GM19452 (cell line): ENCODE results near the gene HEBP2.

Experiments
- ATAC-seq: cut with Tn5 transposase; IDR thresholded peaks from one replicate; pipeline ENCODE4 v1.9.1; 2021; ENCODE audit not compliant: unreplicated experiment

The HEBP2 gene

DNA sequence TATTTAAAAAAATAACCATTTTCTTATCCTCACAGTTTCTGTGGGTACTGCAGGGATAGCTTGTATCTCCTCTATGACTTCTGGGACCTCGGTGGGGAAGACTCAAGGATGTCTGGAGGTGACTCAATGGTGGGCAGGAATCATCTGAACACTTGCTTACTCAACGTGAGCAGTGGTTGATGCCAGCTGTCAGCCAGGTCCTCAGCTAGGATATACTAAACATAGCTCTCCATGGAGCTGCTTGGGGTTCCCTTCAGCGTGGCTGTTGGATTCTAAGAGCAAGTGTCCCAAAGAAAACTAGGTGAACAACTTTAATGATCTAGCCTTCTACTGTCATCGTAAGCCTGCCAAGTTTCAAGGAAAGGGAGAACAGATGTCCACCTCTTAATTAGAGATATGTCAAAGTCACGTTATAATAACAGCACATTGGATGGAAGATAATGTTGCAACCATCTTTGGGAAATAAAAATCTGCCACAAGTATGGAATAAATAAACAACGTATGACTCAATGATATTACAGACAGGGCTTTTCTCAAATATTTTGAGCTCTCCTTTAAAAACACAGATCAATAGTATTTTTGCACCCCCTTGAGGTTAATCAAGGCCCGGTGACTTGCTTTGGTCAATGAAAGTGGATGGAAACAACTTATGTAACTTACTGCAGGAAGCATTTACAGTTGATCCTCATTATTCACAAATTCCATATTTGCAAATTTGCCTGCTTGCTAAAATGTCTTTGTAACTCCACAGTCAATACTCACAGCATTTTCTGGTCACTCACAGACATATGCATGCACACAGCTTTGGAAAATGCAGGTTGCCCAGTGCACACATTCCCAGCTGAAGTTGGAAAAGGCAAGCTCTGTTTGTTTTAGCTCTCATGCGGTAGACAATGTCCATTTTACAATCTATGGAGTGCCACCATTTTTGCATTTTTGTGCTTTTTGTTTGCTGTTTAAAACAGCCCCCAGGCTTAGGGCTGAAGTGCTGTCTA is 6.6 kb upstream of the HEBP2 start:
- no peak for ATAC-seq

DNA sequence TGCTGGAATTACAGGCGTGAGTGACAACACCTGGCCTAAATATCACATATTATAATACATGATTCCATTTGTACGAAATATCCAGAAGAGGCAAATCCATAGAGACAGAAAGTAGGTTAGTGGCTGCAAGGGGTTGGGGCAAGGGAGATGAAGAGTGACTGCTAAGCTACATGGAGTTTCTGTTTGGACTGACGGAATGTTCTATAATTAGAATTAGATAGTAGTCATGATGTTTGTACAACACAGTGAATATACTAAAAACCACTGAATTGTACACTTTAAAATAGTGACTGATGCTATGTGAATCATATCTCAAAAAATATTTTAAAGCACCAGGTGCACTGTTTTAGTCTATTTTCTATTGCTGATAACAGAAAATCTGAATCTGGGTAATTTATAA is 3.7 kb upstream of the HEBP2 start:
- no peak for ATAC-seq

DNA sequence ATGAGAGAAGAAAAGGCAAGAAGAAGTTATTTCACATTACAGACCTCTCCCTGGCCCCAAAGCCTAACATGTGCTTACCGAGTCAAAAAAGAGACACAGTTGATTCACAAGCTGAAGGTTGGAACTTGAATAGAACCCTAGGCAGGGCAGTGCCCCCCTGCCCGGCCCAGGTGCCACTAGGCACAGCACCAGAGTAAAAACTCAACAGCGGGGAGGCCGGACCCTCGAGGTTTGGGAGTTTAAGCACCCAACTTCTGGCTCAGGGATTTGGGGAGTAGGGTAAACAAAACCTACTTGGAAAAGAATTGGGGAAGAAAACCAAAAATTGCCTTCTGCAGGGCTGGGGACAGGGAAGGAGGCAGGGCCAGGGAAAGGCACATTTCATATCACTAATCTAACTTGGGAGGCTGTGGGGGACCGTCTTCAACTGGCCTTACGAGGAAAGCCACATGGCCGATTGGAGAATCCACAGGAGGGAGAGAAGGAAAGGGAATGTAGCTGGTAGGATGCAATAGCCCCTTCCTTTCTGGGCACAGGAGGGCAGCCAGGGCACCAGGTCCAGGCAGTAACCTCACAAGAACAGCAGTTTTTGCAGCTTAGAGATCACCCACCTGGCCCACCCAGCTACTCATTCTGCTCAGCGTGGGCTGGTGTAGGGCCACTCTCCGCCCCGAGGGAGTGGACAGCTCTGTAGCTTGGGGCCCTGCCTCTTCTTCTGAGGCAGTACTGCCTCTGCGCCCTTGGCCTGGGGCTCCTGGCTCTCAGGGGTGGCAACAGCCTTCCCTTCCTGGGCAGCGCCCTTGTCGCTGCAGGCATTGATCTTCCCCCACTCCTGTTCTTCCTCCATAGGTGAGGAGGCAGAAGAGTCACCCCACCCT is 1.8 kb upstream of the HEBP2 start:
- no peak for ATAC-seq

DNA sequence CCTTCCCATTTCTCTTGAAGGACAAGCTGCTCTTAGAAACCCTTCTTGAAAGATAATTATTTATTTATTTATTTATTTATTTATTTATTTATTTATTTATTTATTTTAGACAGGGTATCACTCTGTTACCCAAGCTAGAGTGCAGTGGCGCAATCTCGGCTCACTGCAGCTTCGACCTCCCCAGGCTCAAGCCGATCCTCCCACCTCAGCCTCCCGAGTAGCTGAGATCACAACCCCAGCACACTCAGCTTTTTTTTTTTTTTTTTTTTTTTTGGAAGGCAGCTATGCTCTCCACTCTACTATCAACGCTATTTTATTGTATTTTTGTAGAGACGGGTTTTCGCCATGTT is 1.2 kb upstream of the HEBP2 start:
- ATAC-seq: no peak

DNA sequence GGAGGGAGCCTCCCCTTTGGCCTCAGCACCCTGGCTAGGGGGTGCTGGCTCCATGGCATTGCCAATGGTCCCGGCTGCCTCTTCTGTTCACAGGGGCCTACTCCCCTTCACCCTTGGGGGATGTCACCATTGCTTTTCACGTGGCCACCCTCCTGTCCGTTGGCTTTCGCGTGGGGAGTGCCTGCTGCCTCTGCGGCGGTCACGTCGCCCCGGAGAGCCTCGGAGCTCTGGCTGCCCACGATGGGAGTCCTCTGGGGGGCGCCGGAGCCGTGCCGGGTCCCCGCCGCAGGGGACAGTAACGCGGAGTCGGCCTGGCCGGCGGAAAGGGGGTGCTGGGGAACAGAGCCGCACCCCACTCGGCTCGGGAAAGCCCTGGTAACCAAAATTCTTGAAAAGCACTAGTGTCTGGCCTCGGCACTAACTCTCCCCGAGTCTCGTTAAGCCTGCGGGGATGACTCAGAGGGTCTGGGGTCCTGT is 661 bp upstream of the HEBP2 start:
- peak; percentile 6 for ATAC-seq

DNA sequence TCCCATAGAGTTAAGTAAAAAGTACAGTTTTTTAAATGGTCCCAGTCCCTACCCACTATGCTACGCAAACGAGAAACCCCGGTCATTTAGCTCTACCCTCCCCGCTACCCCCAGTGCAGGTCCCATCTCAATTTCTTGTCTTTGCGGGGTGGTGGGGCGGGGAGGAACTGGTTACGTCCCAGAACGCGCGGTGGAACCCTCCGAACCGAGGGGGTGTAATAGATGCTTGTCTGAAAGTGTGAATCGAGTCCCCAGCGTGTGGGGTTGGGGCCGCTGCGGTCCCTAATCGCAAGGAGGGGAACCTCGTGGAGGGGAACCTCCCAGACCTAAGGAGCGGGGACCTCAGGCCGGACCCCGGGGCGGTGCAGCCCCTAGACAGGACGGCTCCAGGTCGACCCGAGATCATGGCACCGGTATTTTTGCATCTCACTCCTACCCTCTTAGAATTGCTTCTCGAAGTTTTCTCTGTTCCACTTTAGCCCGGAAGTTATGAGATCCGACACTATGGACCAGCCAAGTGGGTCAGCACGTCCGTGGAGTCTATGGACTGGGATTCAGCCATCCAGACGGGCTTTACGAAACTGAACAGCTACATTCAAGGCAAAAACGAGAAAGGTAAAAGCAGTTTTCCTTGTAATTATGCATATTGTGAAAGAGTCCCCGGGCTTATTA is 779 bp downstream of the HEBP2 start:
- no peak for ATAC-seq

DNA sequence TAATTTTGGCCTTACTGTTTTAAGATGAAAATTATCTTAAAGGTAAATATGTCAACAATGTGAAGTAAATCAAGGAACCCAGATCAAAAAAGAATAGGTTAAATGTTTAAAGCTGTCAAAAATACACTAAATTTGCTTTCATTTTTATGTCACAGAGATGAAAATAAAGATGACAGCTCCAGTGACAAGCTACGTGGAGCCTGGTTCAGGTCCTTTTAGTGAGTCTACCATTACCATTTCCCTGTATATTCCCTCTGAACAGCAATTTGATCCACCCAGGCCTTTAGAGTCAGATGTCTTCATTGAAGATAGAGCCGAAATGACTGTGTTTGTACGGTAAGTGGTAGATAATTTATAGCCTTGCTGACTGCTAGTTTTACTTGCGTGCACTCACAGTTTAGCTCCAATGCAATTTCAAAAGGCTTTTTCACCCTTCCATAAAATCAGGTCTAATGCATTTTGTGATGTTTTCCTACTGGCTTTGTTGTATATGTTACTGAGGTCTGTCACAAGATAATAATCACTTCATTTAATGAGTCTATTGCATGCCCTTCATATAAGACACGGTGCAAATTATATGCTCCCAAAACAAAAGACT is 1.9 kb downstream of the HEBP2 start:
- no peak for ATAC-seq

DNA sequence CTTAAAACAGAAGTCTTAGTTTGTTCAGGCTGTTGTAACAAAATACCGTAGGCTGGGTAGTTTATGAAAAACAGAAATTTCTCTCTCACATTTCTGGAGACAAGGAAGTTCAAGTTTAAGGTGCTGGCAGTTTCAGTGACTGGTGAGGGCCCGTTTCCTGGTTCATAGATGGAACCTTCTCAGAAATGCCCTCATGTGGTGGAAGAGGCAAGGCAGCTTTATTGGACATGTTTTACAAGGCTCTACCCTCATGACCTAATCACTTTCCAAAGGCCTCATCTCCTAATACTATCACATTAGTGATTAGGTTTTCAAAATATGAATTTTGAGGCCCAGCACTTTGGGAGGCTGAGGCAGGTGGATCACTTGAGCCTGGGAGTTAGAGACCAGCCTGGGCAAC is 2.4 kb downstream of the HEBP2 start:
- no peak for ATAC-seq

DNA sequence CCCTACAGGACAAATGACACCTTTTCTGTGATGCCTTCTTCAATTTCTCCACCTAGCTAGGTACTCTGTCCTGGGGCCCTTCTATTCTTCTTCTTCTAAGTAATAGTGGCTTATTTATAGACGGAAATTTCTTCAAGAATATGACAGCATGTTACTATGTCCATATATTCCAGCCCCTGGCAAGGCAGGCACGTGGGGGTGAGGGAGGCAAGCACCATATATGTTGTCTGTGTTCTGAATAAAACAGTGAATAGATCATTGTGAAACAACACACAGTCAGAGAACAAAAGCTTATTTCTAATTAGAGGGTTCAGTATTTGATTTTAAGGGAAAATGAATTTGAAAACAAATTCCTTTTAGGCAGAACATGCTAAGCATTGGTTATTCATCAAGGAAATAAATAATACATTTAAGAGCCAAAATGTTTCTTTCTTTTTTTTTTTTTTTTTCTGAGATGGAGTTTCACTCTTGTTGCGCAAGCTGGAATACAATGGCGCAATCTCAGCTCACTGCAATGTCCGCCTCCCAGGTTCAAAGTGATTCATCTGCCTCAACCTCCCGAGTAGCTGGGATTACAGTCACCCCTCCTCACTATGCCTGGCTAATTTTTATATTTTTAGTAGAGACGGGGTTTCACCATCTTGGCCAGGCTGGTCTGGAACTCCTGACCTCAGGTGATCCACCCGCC is 6.2 kb downstream of the HEBP2 start:
- no peak for ATAC-seq

DNA sequence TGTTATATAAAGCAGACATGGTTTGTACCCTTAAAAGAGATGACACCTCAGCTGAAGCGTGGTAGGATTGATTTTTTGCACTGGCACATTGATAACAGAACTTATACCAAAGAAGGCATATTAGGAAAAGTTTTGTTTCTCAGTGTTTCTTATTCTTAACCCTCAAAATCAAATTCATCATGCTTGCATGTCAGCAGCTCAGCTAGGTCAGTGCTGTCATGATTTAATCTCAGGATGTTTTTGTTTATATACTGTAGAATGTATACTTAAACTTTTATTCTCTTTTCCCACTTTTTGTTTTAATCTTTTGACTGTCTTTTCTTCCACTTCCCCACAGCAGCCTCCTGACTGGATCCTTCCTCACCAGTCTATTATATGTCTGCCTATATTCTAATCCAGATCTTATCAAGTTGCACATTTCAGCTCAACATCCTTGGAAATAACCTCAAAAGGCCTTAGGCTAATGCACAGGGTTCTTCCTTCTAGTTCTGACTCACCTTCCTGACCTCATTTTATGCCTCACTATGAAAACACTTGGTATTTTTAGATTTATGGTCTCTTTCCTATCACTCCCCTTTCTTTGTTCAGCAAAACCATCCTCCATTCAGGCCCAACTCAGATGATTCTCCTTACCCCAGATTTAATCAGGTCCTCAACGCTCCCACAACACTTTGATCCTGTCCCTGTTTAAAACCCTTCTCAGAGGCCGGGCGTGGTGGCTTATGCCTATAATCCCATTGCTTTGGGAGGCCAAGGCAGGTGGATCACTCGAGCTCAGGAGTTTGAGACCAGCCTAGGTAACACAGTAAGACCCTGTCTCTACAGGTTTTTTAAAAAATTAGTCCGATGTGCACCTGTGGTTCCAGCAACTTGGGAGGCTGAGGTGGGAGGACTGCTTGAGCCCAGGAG is 7.2 kb downstream of the HEBP2 start:
- ATAC-seq: peak; percentile 68

DNA sequence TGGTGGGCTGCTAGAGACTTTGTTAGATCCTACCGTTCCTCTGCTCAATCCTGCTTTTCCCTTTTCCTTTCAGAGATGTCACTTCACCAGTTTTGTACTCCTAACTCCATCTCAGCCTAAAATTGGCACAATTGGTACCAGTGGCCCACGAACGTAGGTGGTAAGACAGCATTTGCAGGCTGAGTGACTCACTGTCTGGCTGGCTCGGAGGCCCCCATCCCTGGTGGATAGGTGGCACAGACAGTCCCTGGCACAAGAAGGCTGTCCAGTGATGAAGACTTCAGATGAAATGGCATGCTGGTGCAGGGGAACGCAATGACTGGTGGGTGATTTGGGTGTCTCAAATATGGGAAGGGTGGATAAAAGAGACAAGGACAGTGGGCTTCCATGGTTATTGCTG is 11.1 kb downstream of the HEBP2 start:
- no peak for ATAC-seq

DNA sequence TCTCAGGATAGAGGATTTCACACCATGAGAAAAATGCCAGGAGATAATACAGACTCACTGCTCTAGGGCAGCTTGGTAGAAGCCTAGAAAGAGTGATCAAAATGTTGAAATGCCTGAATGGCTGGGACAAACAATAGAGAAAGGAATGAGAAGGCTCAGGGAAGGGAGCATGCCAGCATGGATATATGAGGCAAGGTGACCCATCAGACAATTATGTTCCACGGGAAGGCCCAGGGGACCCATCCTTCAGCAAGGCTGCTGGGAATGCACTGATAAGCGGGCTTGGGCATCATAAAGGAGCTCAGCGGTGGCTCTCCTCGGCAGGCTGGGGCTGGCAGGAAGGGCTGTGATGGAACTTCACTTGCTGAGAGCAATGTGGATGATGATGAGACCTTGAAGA is 12.2 kb downstream of the HEBP2 start:
- no peak for ATAC-seq

DNA sequence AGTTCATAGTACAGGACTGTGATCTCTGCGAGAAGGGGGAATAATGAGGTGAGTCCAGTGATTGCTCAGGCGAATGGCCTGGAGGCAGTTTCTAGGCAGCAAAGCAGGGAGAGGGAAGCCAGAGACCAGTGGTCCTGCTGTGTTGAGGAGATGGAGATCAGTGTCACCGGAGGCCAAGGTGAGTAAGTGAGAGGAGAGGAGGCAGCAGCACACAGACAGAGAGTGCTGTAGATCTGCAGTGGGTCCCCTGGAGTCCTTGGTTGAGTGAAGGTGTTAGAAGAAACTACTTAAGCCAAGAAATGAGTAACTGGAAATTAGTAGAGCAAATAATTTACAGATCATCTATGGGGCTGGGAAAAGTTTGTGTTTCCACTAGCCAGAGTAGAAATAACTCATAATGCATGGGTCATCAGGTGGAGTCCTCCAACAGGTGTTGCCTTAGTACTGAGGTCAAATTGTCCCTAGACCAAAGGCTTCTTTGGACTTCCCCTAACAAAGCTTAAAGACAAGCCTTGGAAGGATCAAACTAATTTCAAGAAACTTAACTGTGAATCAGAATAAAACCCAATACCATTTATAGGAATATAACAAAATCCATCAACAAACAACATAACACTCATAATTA is 13.6 kb downstream of the HEBP2 start:
- no peak for ATAC-seq

DNA sequence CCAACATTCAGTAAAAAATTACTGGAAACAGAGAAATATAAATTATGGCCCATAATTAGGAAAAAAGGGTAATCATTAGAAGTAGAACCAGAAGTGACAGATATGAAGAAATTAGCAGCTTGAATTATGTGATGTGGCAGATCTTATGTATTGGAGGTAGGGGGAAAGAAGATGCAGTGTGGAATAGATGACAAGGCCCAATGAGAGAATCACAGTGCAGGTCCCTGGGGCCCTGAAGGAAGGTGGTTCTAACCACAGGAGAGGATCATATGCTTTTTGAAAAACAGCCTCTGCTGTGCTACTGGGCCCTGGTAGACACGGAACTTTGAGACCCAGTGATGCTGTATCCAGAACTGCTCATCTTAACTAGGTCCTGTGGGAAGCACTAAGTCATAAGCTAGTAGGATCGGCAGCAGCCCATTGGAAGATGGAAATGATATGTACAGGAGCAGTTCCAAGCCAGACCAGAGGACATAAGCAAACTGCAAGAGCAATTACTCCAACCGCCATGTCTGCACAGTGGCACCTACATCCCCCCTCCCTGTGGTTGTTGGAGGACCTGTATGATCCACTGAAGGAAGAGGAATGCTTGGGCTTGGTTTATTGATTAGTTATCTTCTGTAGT is 14.2 kb downstream of the HEBP2 start:
- ATAC-seq: no peak

DNA sequence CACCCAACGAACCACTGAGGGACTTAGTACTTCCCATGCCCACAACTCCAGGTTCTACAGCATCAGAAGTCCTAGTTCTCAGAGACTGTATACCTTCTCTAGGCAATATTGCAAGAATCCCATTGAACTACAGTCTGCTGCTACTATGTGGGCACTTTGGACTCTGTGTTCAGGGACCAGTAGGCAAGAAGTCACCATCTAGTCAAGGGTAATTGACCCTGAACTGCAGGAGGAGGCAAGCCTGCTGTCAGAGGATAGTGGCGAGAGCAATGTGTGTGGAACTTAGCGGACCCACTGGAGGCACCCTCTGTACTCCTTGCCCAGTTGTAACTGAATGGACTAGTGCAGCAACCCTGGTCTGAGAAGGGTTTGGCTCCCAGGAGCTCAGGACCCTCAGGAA is 15.7 kb downstream of the HEBP2 start:
- no peak for ATAC-seq

DNA sequence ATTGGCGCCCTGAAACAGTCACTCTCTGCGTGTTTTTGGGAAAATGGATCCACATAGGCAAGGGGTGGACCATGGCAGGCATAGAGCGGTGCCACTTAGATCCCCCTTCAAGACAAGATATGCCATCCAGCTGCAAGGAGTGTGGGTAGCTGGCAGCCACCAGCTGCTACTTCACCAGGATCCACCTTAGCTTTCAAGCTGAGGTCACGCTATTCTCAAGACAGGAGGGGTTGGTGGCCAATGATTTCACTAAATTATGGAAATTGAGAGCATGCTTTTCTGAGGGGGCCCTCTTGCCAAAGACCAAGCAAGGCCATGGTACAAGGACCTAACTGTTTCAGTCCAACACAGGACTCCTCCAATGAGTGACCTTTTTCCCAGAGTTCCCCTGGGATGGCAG is 16.3 kb downstream of the HEBP2 start:
- no peak for ATAC-seq

DNA sequence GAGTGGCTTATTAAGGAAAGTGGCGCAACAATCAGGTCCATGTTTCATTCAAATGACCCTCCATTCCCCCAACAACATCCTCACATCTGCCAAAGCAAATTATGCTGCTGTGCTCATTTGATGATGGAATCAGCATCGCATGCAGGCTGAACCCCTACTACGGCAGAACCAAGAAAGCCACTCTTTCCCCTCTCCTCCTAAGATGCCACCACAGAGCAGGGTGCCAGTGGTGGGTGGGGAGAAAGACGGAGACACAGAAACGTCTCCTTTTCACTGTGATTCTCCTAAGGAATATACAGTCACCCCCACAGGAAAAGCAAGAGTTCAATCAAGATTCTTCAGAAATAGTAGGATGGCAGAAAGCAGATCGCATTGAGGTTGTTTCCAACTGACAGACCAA is 17.1 kb downstream of the HEBP2 start:
- no peak for ATAC-seq

DNA sequence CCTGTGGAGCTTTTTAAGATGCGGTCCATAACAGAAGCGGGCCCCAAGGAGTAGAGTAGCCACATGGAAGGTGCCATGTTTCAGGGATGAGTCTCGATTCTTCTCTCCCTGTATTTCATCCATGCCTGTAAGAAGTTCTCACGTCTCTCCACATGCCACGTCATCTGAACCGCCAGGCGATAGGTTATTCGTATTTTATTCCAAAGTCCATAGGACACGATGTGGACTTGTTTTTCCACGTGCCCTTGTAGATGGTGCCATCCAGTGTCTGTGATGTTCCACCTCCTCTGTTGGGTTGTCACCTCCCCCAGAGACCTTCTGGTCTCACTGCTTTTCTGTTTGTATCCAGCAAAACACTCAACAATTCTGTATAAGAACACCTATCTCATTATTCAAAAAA is 17.6 kb downstream of the HEBP2 start:
- no peak for ATAC-seq
